Measurements from ENCODE around the gene ALMS1.
"Not testable (repeated sequence)": the region's sequence is repeated elsewhere in the genome, so short reads cannot be mapped to it uniquely, and the experiment has no call there.

The ALMS1 gene

GRCh38 chr2:73614105-73614504 is 228.5 kb downstream of the ALMS1 start:
- Histone ChIP-seq H3F3A (ENCODE audit: control insufficient read depth, insufficient read depth) (no peaks in the 10 kb centered on the region), H3K4me1 (ENCODE audit: control insufficient read depth, low read length) (no peaks in the 10 kb centered on the region), H3K79me2 (ENCODE audit: control insufficient read depth, low read length) (no peaks in the 10 kb centered on the region), H3K4me2 (ENCODE audit: low read length) (no peak overlapping the region), H3K9me2 (replicated peaks; ENCODE audit: control insufficient read depth, low read length) (no peaks in the 10 kb centered on the region), H4K20me1 (ENCODE audit: control insufficient read depth, insufficient read depth, low read depth, low read length) (no peaks in the 10 kb centered on the region), H3K36me3 (ENCODE audit: control insufficient read depth, low read length) (no peaks in the 10 kb centered on the region), H3K27ac (ENCODE audit: low read depth, low read length) (no peak overlapping the region), H3K4me3 (ENCODE audit: low read length) (no peak overlapping the region), H3K9me3 (ENCODE audit: control insufficient read depth, insufficient read depth, low read length) (no peaks in the 10 kb centered on the region), H3K27me3 (ENCODE audit: control insufficient read depth, low read length) (no peaks in the 10 kb centered on the region)
- TF ChIP-seq, protein P1, sequence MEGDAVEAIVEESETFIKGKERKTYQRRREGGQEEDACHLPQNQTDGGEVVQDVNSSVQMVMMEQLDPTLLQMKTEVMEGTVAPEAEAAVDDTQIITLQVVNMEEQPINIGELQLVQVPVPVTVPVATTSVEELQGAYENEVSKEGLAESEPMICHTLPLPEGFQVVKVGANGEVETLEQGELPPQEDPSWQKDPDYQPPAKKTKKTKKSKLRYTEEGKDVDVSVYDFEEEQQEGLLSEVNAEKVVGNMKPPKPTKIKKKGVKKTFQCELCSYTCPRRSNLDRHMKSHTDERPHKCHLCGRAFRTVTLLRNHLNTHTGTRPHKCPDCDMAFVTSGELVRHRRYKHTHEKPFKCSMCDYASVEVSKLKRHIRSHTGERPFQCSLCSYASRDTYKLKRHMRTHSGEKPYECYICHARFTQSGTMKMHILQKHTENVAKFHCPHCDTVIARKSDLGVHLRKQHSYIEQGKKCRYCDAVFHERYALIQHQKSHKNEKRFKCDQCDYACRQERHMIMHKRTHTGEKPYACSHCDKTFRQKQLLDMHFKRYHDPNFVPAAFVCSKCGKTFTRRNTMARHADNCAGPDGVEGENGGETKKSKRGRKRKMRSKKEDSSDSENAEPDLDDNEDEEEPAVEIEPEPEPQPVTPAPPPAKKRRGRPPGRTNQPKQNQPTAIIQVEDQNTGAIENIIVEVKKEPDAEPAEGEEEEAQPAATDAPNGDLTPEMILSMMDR (IDR thresholded peaks at IDR 0.05; ENCODE audit: low read depth, low read length, poor library complexity, severe bottlenecking) = no peak
- no peak for TF ChIP-seq EZH2phosphoT487 (IDR thresholded peaks at IDR 0.05; ENCODE audit: borderline replicate concordance, low read length)

GRCh38 chr2:73614997-73615396 is 229.4 kb downstream of the ALMS1 start:
- Histone ChIP-seq H3K27me3 (ENCODE audit: control insufficient read depth, low read length) (no peaks in the 10 kb centered on the region), H3K36me3 (ENCODE audit: control insufficient read depth, low read length) (no peaks in the 10 kb centered on the region), H3F3A (ENCODE audit: control insufficient read depth, insufficient read depth) (no peaks in the 10 kb centered on the region), H3K4me2 (ENCODE audit: low read length) (no peak overlapping the region), H4K20me1 (ENCODE audit: control insufficient read depth, insufficient read depth, low read depth, low read length) (no peaks in the 10 kb centered on the region), H3K79me2 (ENCODE audit: control insufficient read depth, low read length) (no peaks in the 10 kb centered on the region), H3K9me3 (ENCODE audit: control insufficient read depth, insufficient read depth, low read length) (no peaks in the 10 kb centered on the region), H3K4me3 (ENCODE audit: low read length) (no peak overlapping the region), H3K4me1 (ENCODE audit: control insufficient read depth, low read length) (no peaks in the 10 kb centered on the region), H3K9me2 (replicated peaks; ENCODE audit: control insufficient read depth, low read length) (no peaks in the 10 kb centered on the region), H3K27ac (ENCODE audit: low read depth, low read length) (no peak overlapping the region)
- no peak for TF ChIP-seq EZH2phosphoT487 (IDR thresholded peaks at IDR 0.05; ENCODE audit: borderline replicate concordance, low read length)
- TF ChIP-seq, protein P1 (IDR thresholded peaks at IDR 0.05; ENCODE audit: low read depth, low read length, poor library complexity, severe bottlenecking) = no peak

DNA sequence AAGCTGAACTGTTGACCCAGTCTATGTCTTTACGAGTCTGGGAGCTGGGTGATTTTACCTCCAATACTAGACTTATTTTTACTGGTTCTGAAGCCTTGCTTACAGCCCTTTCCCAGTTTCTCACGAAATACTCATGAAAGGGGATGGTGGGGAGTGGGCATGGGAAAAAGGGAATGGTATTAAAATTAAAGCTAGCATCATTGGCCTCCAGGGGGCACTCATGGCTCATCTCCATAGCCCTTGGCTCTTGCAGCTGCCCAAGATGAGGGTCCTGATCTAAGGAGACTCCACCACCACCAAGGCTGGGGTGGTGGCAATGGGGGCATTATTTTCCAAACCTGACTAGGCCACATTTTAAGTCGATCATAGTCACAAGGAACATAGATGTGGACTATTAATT is 234.3 kb downstream of the ALMS1 start:
- H3K27ac ChIP-seq (ENCODE audit: low read depth, low read length); H4K20me1 ChIP-seq (ENCODE audit: control insufficient read depth, insufficient read depth, low read depth, low read length); H3K27me3 ChIP-seq (ENCODE audit: control insufficient read depth, low read length); H3F3A ChIP-seq (ENCODE audit: control insufficient read depth, insufficient read depth); H3K9me3 ChIP-seq (ENCODE audit: control insufficient read depth, insufficient read depth, low read length); H3K4me3 ChIP-seq (ENCODE audit: low read length); H3K4me1 ChIP-seq (ENCODE audit: control insufficient read depth, low read length); H3K9me2 ChIP-seq (replicated peaks; ENCODE audit: control insufficient read depth, low read length); H3K4me2 ChIP-seq (ENCODE audit: low read length); H3K79me2 ChIP-seq (ENCODE audit: control insufficient read depth, low read length); H3K36me3 ChIP-seq (ENCODE audit: control insufficient read depth, low read length): not testable (repeated sequence)
- TF ChIP-seq, protein P1 (IDR thresholded peaks at IDR 0.05; ENCODE audit: low read depth, low read length, poor library complexity, severe bottlenecking) = peak; percentile 51

- H3K27ac ChIP-seq (ENCODE audit: low read depth, low read length); H3K4me1 ChIP-seq (ENCODE audit: control insufficient read depth, low read length); H3K9me3 ChIP-seq (ENCODE audit: control insufficient read depth, insufficient read depth, low read length); H4K20me1 ChIP-seq (ENCODE audit: control insufficient read depth, insufficient read depth, low read depth, low read length); H3K4me2 ChIP-seq (ENCODE audit: low read length); H3F3A ChIP-seq (ENCODE audit: control insufficient read depth, insufficient read depth); H3K27me3 ChIP-seq (ENCODE audit: control insufficient read depth, low read length); H3K4me3 ChIP-seq (ENCODE audit: low read length); H3K9me2 ChIP-seq (replicated peaks; ENCODE audit: control insufficient read depth, low read length); H3K79me2 ChIP-seq (ENCODE audit: control insufficient read depth, low read length); H3K36me3 ChIP-seq (ENCODE audit: control insufficient read depth, low read length): not testable (repeated sequence)
Measured at GRCh38 chr2:73624036-73624435, 238.4 kb downstream of the ALMS1 start.

- H3K27me3 ChIP-seq (ENCODE audit: control insufficient read depth, low read length); H3K4me3 ChIP-seq (ENCODE audit: low read length); H3K4me2 ChIP-seq (ENCODE audit: low read length); H3K9me2 ChIP-seq (replicated peaks; ENCODE audit: control insufficient read depth, low read length); H3K36me3 ChIP-seq (ENCODE audit: control insufficient read depth, low read length); H3K4me1 ChIP-seq (ENCODE audit: control insufficient read depth, low read length); H3K79me2 ChIP-seq (ENCODE audit: control insufficient read depth, low read length); H3K27ac ChIP-seq (ENCODE audit: low read depth, low read length); H3K9me3 ChIP-seq (ENCODE audit: control insufficient read depth, insufficient read depth, low read length); H3F3A ChIP-seq (ENCODE audit: control insufficient read depth, insufficient read depth); H4K20me1 ChIP-seq (ENCODE audit: control insufficient read depth, insufficient read depth, low read depth, low read length): not testable (repeated sequence)
Measured at GRCh38 chr2:73624625-73625024, 239.0 kb downstream of the ALMS1 start.

DNA sequence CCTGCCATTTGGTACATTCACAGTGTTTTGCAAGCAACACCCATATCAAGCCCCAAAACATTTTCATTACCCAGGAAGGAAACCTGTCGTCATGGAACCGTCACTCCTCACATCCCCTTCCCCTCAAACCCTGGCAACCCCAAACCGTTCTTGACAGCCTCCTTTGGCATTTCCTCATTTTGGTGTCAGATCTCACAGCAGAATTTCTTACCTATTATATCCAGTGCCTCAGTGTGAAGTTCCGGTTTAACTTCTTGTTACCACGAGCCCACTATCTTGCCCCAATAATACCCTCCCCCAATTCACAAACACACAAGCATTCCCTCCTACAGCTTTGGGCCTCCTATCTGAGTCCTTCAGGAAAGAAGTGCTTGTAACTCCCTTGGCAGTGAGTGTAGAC is 240.6 kb downstream of the ALMS1 start:
- not testable (repeated sequence) for H3K9me3 ChIP-seq (ENCODE audit: control insufficient read depth, insufficient read depth, low read length); H3F3A ChIP-seq (ENCODE audit: control insufficient read depth, insufficient read depth); H3K36me3 ChIP-seq (ENCODE audit: control insufficient read depth, low read length); H3K4me3 ChIP-seq (ENCODE audit: low read length); H3K27me3 ChIP-seq (ENCODE audit: control insufficient read depth, low read length); H3K9me2 ChIP-seq (replicated peaks; ENCODE audit: control insufficient read depth, low read length); H3K4me1 ChIP-seq (ENCODE audit: control insufficient read depth, low read length); H3K4me2 ChIP-seq (ENCODE audit: low read length); H4K20me1 ChIP-seq (ENCODE audit: control insufficient read depth, insufficient read depth, low read depth, low read length); H3K27ac ChIP-seq (ENCODE audit: low read depth, low read length); H3K79me2 ChIP-seq (ENCODE audit: control insufficient read depth, low read length)

Measured in DOHH2 (cell line).